Right renal pelvis (tissue), 4 donors: ENCODE results near the gene CPT1C. TPM values are rescaled to one million over a fixed set of nuclear protein-coding genes. Genes with fewer than 3 reads are reported as not detected.

Experiments
- DNase-seq, 4 donors: peaks; one replicate each; pipeline ENCODE4 v3.0.0-alpha.2; 2013; ENCODE audit warnings: low read depth in 4 of 4, low spot score in 3 of 4, missing footprints in 1 of 4
- polyA plus RNA-seq, 4 donors: library from polyadenylated mRNA; unstranded; fragments of 120-200 nt; gene quantifications; one replicate each; pipeline ENCODE4 v1.2.1, GENCODE V29; 2013; ENCODE audit not compliant: insufficient read length in 4 of 4

The CPT1C gene
- polyA plus RNA-seq, 4 donors = 10.3 to 13.3 (median 12.2) TPM

DNA sequence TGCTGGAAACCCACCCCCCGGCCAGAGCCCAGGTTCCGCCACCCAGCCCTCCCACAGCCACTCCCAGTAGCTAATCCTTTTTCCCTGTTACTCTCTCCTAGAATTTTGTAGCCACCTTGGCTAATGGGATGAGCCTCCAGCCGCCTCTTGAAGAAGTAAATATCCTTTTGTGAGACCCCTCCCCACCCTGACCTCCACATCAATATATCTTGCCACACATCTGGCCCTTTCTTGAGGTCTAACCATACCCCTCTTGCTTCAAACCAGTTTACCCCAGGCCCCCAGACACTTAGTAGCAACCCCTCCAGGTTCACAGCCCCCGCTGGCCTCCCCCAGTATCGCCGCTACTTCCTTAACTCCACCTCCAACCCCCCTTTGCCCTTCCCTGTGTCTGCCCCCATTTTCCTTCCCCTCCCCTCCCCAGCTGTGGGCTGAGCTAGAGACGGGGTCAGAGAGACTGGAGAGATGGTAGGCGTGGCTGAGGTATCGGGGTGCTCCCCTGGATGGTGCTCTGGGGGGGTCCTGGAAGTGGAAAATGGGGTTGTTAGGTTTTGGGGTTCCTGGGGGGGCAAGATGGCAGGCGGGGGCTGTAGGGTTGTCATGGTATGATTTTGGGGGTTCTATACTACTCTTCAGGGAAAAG, 11.0 kb upstream of the CPT1C start:
- DNase-seq = no peak

DNA sequence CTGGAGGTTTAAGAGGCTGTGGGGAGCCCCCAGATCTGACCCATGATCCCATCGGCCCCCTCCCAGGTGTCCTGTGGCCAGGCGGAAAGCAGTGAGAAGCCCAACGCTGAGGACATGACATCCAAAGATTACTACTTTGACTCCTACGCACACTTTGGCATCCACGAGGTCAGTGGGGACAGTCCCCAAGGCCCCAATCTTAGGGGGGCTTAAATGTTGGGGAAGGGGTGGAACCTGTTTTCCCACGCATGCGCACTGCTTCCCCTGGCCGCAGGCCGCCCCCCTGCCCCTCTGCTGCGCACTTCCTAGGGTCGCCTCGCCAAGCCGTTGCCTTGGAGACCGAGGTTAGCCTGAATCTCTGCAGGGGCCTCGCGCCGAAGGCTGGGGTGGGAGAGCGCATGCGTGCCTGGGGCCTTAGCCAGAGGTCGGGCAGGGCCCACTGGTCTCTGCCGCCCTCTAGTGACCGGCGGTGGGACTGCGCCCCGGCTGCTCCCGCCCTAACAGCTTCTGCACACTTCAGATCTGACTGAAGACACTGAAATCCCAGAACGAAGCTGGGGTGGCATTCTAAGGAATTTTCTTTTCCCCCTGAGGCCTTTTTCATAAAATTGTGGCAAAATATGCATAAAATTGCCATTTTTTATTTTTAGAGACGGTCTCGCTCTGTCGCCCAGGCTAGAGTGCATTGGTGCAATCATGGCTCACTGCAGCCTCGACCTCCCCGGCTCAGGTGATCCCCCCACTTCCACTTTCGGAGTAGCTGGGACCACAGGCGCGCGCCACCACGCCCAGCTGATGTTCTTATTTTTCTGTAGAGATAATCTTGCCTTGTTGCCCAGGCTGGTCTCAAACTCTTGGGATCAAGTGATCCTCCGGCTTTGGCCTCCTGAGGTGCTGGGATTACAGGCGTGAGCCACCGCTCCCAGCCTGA, 10.2 kb upstream of the CPT1C start:
- DNase-seq = peak; percentile 82 to 95 (median 91)

GRCh38 chr19:49681830-49682229, 9.1 kb upstream of the CPT1C start:
- DNase-seq = no peak

DNA sequence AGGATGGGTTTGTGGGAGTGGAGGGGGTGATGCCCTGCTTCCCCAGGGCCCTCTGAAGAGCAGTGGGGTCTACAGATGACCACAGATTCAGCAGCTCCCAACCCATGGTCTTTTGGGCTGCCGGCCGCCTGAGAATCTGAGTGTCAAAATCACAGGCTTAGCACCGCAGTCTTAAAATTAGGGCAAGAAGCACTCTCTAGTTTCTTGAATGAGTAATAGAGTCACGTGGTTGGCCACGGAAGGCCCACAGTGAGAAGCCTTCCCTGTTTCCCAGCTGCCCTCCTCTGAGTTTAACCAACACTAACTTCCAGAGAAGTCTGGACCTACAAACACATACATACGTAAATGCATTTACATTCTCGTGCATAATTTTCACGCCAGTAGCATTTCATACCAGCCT, 8.6 kb upstream of the CPT1C start:
- DNase-seq = no peak

GRCh38 chr19:49683814-49684250, 7.1 kb upstream of the CPT1C start:
- DNase-seq = no peak

- DNase-seq = no peak
Observed at GRCh38 chr19:49684251-49684982, 6.5 kb upstream of the CPT1C start.

DNA sequence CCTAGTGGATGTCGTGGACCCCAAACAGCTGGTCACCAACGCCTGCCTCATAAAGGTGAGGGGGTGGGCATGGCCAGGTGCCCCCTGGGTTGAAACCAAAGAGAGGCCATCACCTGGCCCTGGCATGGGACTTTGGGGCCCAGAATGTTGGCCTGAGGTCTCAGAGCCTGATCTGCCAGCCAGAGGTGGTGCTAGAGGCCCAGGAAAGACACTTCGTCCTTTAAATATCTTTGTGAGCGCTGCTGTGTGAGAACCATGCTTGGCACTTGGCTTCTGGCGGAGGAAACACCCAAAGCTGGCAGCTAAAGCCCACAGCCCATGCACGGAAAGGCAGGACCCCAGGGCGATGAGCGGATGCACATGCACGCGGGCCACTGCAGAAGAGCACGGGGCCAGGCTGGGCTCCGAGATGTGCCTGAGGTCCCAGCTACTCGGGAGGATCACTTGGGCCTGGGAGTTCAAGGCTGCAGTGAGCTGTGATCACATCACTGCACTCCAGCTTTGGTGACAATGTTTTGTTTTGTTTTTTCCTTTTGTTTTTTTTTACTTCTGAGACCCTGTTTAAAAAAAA, 5.8 kb upstream of the CPT1C start:
- no peak for DNase-seq

DNA sequence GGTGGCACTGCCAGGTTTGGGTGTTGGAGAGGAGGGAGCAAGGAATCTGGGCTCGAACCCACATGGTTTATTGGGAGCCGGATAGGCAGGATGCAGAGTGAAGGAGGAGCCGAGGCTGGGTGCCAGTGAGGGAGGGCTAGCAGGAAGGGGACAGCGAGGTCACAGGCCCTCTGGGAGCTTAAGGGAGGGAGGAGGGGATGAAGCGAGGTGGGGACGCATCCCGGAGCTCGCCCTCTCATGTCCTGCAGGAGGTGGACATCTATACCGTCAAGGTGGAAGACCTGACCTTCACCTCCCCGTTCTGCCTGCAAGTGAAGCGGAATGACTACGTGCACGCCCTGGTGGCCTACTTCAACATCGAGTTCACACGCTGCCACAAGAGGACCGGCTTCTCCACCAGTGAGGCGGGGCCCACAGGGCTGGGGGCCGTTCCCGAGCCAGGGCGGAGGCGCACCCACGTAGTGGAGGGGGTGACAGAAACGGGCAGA, 5.0 kb upstream of the CPT1C start:
- no peak for DNase-seq

DNA sequence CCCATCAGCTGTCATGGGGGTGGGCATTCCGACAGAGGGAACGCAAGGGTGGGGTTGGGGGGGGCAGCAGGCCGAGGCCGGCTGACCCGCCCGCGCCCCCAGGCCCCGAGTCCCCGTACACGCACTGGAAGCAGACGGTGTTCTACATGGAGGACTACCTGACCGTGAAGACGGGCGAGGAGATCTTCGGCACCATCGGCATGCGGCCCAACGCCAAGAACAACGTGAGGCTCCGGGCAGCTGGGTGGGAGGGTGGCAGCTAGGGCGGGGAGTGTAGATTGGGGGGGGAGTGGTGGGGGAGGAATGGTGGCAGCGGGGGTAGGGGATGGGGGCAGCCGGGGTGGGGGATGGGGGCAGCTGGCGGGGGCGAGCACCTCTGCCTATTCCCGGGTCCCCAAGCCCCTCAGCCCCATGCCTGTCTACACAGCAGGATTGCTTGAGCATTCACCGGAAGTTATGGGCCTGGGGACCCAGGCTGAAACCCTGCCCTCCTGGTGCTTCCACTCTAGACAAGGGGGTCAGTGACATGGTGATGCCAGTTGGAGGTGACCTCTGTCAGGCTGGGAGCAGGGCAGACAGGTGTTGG, 4.3 kb upstream of the CPT1C start:
- no peak for DNase-seq

DNA sequence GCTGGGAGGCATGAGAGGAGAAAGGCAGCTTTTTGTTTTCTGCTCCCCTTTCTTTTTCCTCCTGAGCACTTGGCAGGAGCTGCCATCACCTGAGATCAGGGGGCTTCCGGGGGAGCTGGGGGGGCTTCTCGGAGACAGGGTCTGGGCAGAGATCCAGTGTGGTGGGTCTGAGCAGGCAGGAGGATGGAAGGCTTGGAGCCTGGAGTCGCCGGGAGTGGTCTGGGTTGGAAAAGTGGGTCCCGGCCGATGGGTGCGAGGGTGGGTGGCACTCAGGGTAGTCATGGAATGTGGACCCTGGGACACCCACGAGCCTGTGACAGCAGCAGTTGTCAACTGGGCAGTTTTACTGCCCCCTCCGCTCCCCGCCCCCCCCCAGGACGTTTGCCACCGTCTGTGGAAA, 3.8 kb upstream of the CPT1C start:
- no peak for DNase-seq

DNA sequence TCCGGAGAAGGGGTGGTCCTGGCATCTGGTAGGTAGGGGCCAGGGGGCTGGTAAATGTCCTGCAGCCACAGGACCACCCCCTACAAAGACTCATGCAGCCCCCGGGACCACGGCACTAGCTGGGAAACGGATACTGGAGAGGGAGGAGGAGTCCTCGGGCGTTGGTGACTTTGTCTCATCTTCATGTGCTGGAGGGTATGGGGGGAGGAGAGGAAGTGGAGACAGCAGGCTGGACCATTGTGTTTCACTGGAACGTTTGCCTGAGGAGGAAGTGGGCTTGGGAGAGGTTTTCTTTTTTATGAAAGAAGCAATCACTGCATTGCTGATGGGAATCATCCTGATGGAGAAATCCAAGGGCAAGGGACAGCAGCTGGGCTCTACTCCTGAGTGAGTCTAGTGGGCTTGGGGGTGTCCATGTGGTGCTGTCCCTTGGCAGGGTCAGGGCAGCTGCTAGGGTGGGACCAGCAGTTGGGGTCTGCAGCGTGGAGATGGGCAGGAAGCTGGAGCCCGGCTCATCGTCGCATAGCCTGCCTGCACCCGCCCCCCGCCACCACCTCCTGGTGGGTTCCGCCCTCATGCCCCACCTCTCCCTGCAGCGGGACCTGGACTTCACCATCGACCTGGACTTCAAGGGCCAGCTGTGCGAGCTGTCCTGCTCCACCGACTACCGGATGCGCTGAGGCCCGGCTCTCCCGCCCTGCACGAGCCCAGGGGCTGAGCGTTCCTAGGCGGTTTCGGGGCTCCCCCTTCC, 3.2 kb upstream of the CPT1C start:
- no peak for DNase-seq

DNA sequence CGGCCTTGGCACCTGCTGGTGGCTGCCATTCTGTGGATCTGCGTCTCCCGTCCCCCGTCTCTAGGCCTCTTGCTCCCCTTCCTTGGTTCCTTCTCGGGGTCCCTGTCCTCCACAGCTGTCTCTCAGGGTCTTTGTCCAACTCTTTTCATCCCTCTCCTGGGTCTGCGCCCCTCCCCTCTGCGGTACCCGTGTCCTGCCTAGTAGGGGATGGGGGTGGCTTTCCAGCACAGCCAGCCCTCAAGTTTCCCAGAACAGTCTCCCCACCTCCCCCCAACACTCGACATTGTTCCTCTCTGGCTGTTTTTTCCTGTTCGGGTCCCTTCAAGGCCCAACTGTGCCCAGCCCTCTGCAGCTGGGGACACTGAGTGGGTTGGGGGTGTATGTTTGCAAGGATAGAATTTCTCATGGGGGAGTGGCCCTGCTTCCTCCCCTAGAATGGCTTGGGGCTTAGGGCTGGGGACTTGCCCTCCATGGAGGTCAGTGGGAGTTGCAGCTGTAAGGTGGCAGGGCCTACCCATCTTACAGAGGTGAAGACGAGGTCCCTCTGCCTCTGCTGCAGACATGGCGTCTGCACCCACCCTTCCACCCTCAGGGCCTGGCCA, 2.3 kb upstream of the CPT1C start:
- DNase-seq = no peak

DNA sequence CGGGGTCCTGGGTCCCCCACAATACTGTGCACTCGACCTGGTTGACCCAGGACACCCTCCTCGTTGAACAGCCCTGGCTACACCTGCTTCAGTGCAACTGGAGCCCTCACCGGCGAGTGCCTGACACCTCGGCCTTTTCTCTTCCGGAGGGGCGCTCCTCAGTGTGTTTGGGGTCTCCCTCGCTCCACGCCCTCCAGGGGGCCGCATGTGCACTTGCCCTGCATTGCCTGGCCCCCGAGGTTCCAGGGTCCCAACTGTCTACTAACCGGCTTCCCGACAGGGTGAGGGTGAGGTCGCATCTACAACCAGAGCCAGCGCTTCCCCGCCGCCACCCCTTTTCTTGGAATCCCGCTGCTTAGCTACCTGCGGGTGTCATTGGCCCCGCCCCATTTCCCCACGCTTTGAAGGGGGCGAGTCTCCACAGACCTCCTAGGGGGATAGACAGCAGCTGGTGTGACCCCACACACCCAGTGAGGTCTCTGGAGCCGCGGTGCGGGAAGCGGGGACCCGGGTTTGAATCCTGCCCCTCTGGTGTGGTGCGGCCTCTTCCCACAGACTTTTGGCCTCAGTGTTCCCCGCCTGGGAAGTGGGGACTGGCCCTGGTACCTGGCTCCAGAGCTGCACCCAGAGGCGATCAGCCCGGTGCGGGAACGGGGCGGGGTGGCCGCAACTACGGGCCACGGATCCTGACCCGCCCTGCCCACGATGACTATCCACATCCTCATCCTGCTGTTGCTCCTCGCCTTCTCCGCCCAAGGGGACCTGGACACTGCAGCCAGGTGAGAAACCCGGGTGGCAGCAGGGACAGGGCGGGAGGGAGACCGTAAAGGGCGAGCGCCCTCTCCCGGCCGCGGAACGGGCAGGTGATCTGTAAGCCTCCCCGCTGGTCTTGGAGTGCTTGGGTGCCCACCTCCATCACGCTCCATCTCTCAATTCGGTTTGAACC, 1.5 kb upstream of the CPT1C start, which contains the start of gene ADM5:
ADM5 (plus strand) TSS at position 462 of the 946 bp plus-strand sequence; CDS start at position 706, 244 bp downstream.
- DNase-seq = no peak

DNA sequence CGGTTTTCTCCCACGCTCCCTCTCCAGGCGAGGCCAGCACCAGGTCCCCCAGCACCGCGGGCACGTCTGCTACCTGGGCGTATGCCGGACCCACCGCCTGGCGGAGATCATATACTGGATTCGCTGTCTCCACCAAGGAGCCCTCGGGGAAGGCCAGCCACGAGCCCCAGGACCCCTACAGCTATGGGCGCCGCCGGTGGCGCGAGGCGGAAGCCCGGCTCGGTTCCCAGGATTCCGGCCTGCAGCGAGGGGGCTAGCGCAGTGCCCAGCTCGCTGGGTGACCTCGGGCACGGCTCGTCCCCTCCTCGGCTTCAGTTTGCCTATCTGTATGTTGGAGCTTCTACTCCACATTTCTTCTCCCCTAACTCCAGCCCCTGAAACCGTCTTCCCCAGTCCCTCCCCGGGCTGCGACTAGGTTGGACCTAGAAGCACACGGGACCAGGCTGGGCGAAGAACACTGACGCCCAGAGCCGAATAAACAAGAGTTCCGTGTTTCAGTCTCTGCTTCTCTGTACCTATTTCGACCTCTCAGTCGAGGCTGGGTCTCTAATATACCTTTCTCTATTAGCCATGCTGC, 749 bp upstream of the CPT1C start:
- DNase-seq = no peak

DNA sequence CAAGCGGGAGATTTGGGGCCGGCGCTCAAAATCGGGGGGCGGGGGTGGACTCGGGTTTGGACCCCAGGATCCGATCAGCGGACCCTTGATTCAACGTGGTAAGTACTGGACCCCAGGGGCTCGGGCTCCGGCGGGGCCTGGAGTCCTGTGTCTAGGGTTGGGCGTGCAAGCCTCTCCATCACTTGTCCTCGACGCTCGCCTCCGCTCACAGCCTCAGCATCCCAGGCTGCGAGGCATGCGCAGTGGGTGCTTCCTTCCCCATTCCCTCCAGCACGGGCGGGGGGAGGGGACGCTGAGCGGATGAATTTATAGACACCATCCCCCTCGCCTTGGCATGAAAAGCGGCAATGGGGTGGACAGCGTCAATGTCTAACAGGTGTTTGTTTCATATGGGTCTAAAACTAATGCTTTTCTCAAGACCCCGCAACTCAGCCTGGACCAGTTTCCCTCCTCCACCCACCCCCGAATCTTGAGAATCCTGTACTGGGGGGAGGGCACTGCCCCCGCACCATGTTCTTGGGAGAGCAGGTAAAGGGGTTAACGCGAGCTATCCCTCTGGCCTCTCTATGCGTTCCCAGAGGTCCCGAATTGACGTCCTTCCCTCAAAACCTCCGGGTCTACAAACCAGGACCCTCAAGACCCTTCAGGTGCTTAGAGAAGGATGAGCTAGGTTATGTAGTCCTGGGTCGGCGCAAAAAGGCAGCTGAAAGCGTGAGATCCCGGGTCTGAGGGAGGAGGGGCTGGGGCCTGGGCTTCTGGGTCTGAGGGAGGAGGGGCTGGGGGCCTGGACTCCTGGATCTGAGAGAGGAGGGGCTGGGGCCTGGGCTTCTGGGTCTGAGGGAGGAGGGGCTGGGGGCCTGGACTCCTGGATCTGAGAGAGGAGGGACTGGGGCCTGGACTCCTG, 579 bp downstream of the CPT1C start:
- DNase-seq = no peak

DNA sequence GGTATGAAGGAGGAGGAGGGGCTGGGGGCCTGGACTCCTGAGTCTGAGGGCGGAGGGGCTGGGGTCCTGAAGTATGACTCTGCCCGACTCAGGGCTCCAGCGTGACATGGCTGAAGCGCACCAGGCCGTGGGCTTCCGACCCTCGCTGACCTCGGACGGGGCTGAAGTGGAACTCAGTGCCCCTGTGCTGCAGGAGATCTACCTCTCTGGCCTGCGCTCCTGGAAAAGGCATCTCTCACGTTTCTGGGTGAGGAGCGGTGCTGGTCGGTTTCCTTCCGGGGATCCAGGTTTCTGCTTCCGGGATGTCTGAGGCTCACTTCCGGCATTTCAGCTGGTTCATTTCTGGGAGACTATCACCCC, 1.2 kb downstream of the CPT1C start:
- DNase-seq = no peak

- DNase-seq = no peak
Observed at GRCh38 chr19:49696115-49696514, 5.2 kb downstream of the CPT1C start.
